GM23338 (cell line): ENCODE results near the gene MEIS3. TPM values are rescaled to one million over a fixed set of nuclear protein-coding genes. Genes with fewer than 3 reads are reported as not detected.

Experiments used
- CTCF ChIP-seq, 2 experiments: fragments of 200-600 bp in 1 of 2; sonication (generic) in 1 of 2; conservative IDR thresholded peaks; 2 replicates each; pipeline versions ENCODE4 v1.5.1 to v1.6.1; 2016 to 2017; ENCODE audit warnings: antibody characterized with exemption in 2 of 2, low read depth in 2 of 2, mild to moderate bottlenecking in 2 of 2, moderate library complexity in 1 of 2
- JUNB ChIP-seq: IDR thresholded peaks from one replicate; pipeline ENCODE4 v1.6.1; 2016; ENCODE audit warnings: antibody characterized with exemption; ENCODE audit not compliant: unreplicated experiment
- polyA plus RNA-seq: library from polyadenylated mRNA; unstranded; fragments of >200 nt; fragmentation: Nextera tagmentation; extraction: Ambion mirVana; gene quantifications from 2 replicates; pipeline ENCODE4 v1.2.1, GENCODE V29; 2016
- total RNA-seq: library from RNA; depleted of rRNA; stranded (reverse); fragments of >200 nt; shearing (Covaris generic); gene quantifications from 2 replicates; pipeline ENCODE4 v1.2.3, GENCODE V29; 2014; rRNA removed

The MEIS3 gene
- total and polyA plus RNA-seq, 2 experiments from 2014 or later = 20.6 to 33.7 TPM

- TF ChIP-seq CTCF (conservative IDR thresholded peaks at IDR 0.05; ENCODE audit: low read depth in 2 of 2) (no peak), JUNB (no peak)
These were observed 66.0 kb downstream of the MEIS3 start (continued) for GRCh38 chr19:47353307-47353712.

Other genes starting within 250 kb of the MEIS3 start
- 27.8 and 31.9 TPM in 2 replicates for gene BBC3, start 188.3 kb downstream of the MEIS3 start, total RNA-seq
- 23.4 and 25.8 TPM in 2 replicates for gene BBC3, start 188.3 kb downstream of the MEIS3 start, polyA plus RNA-seq
- 14.5 and 17.3 TPM in 2 replicates for gene CCDC9, start 163.0 kb downstream of the MEIS3 start, total RNA-seq
- 15.0 and 15.3 TPM in 2 replicates for gene CCDC9, start 163.0 kb downstream of the MEIS3 start, polyA plus RNA-seq
- gene INAFM1, start 144.6 kb downstream of the MEIS3 start, total RNA-seq = 1.7 and 2.9 TPM in 2 replicates
- gene INAFM1, start 144.6 kb downstream of the MEIS3 start, polyA plus RNA-seq = 10.2 and 12.7 TPM in 2 replicates
- 0.58 TPM in 1 of 2 replicates, not detected in the other for gene C5AR1, start 109.7 kb downstream of the MEIS3 start, total RNA-seq
- gene C5AR1, start 109.7 kb downstream of the MEIS3 start, polyA plus RNA-seq = 0.08 TPM in 1 of 2 replicates, not detected in the other
- 0.28 TPM in 1 of 2 replicates, not detected in the other for gene C5AR2, start 87.4 kb downstream of the MEIS3 start, total RNA-seq
- not detected in 2 replicates for gene C5AR2, start 87.4 kb downstream of the MEIS3 start, polyA plus RNA-seq
- 42.8 and 50.1 TPM in 2 replicates for gene DHX34, start 70.2 kb downstream of the MEIS3 start, total RNA-seq
- 16.3 and 16.7 TPM in 2 replicates for gene DHX34, start 70.2 kb downstream of the MEIS3 start, polyA plus RNA-seq
- gene SLC8A2, start 52.4 kb upstream of the MEIS3 start, total RNA-seq = 10.0 and 11.6 TPM in 2 replicates
- 0.86 and 1.1 TPM in 2 replicates for gene SLC8A2, start 52.4 kb upstream of the MEIS3 start, polyA plus RNA-seq
- 19.8 and 28.0 TPM in 2 replicates for gene KPTN, start 64.7 kb upstream of the MEIS3 start, total RNA-seq
- 26.2 and 31.1 TPM in 2 replicates for gene KPTN, start 64.7 kb upstream of the MEIS3 start, polyA plus RNA-seq
- 42.9 and 52.0 TPM in 2 replicates for gene NAPA, start 95.5 kb upstream of the MEIS3 start, total RNA-seq
- 72.1 and 74.3 TPM in 2 replicates for gene NAPA, start 95.5 kb upstream of the MEIS3 start, polyA plus RNA-seq
- 0.42 TPM in 1 of 2 replicates, not detected in the other for gene ZNF541, start 153.6 kb upstream of the MEIS3 start, total RNA-seq
- 0.05 and 0.26 TPM in 2 replicates for gene ZNF541, start 153.6 kb upstream of the MEIS3 start, polyA plus RNA-seq
- gene BICRA, start 189.6 kb upstream of the MEIS3 start, total RNA-seq = 37.7 and 40.1 TPM in 2 replicates
- 7.0 and 8.2 TPM in 2 replicates for gene BICRA, start 189.6 kb upstream of the MEIS3 start, polyA plus RNA-seq